Stimulated activated CD8-positive, alpha-beta memory T cell treated with anti-CD3 and anti-CD28 coated beads, Interleukin-7, amount 100 ng/mL, for 24 hours (primary cell): Measurements from ENCODE around the gene USP32.
"Not testable (repeated sequence)": the region's sequence is repeated elsewhere in the genome, so short reads cannot be mapped to it uniquely, and the experiment has no call there.

Source experiments
- DNase-seq: peaks from one replicate; pipeline ENCODE4 v3.0.0-alpha.2; 2020; ENCODE audit warnings: low read depth

Gene USP32

DNA sequence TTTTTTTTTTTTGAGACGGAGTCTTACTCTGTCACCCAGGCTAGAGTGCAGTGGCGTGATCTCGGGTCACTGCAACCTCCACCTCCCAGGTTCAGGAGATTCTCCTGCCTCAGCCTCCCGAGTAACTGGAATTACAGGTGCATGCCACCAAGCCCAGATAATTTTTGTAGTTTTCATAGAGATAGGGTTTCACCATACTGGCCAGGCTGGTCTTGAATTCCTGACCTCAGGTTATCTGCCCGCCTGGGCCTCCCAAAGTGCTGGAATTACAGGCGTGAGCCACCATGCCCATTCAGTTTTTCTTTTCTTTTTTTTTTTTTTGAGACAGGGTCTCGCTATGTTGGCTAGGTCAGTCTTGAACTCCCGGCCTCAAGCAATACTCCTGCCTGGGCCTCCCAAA is 164.7 kb downstream of the USP32 start:
- not testable (repeated sequence) for DNase-seq

DNA sequence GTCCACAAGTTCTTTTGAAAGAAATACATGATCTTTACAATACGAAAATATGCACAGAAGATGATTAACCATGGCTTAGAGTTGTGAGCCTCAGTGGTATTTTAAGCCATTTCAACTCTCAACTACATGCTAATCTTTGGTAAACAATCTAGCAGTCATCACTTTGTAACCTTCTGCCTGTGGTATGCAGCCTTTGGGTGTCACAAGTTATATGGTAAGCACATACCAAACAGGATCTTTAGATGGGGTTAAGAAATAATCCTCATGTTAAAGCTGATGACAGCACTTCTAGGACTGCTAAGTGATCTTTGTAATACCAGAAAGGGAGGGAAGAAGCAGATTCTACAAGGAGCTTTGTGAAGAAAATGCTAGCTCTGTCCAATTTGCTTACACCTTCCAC is 167.9 kb downstream of the USP32 start:
- DNase-seq, result no peak

DNA sequence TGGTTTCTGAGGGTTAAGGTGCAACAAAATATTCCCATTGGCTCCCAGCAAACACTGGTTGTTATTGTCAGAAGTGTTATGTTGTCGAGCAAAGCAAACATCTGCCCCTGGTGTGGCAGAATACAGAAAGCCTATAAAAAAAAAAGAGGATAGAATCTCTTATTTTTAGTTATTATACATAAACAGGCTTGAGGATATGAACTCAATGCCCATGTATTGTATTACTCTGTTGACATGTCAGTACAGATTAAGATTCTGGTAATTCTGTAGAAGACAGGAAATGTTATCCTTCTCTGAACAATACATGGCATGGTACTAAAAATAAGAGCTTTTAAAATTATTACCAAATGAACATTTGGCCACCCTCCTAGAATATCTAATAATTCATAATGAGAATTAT is 168.5 kb downstream of the USP32 start:
- no peak for DNase-seq

DNA sequence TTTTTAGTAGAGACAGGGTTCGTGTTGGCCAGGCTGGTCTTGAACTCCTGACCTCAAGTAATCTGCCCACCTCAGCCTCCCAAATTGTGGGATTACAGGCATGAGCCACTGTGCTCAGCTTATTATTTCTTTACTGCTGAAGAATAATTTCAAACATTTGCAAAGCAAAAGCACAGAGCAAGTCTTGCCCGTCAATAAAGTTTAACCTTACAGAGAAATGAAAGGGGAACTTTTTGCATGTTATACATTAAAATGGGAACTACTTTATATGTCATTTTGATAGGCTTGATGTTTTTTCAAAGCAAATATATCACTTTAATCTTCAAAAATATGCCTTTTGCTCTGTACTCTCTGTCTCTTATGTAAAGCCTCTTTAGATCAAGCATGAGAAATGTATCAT is 173.2 kb downstream of the USP32 start:
- DNase-seq, result not testable (repeated sequence)

DNA sequence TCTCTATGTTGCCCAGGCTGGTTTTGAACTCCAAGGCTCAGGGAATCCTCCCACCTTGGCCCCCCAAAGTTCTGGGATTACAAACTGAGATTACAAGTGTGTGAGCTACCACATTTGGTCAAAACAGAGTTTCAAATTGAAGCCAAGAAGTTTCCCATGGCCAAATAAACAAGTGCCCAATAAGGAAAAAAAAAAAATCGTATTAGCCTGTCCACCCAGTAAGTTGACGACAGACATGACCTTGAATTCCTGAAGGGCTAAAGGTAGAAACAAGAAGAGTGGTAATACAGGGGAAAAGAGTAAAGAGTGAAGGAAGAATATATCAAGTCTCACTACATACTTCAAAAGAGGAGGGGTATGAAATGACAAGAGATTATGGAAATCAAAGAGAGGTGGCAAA is 176.0 kb downstream of the USP32 start:
- not testable (repeated sequence) for DNase-seq

DNA sequence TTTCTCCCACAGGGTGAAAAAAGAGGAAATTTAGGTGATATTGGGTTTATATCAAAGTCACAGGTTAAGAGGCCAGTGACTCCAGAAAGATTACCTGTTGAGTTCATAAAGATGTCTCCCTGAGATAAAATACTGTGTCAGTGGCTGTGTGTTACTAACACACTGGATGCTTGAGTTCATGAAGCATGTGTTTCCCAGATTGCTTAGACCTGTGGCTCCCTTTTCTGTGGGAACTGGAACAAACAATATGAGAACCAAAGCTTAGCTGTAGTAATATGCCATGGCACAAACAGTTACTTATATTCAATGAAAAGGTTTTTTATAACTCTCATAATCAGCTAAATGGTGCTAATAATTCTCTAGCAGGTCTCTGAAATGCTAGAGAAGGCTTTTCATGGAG is 180.7 kb downstream of the USP32 start:
- DNase-seq, result not testable (repeated sequence)

DNA sequence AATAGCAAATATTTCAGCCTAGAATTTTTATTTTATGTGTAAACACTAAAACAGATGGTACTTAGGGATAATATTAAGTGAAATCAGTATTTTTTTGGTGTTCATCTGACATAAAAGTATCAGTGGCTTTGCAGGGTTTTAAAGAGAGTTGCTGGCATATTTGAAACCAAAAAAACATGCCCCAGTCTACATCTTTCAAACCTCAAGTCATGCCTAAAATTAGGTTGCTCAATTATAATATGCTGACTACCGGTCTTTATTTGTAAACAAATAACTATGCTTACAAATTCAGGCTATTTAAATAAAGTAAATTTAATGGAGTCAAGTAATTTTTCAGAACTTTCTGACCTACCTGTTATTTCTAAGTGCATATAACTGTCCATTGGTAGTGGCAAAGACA is 183.6 kb downstream of the USP32 start:
- not testable (repeated sequence) for DNase-seq

DNA sequence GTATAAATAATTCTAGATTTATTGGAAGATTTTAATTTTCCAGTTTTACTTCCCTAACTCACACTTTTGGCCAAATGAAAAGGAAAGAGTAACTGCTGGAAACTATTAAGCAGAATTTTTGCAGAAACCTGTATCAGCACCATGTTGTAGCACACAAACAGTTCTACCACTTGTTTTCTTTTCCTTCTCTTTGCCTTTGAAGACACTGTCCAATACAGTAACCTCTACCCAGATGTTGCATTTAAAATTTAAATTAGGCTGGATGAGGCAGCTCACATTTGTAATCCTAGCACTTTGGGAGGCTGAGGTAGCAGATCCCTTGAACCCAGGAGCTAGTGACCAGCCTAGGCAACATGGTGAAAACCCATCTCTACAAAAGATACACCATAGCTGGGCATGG is 186.2 kb downstream of the USP32 start:
- not testable (repeated sequence) for DNase-seq

DNA sequence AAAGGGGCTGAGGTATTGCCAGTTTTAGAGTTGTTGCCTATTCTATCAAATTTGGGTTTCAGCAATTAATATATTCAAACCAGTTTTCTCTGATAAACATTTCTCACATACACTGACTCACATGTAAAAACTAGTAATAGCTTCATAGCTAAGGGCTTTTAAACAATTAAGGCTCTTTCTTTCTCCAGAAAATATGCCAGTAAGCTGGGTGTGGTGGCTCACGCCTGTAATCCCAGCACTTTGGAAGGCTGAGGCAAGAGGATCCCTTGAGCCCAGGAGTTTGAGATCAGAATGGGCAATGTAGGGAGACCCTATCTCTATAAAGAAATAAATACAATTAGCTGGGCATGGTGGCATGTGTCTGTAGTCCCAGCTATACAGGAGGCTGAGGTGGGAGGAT is 193.3 kb downstream of the USP32 start:
- not testable (repeated sequence) for DNase-seq

DNA sequence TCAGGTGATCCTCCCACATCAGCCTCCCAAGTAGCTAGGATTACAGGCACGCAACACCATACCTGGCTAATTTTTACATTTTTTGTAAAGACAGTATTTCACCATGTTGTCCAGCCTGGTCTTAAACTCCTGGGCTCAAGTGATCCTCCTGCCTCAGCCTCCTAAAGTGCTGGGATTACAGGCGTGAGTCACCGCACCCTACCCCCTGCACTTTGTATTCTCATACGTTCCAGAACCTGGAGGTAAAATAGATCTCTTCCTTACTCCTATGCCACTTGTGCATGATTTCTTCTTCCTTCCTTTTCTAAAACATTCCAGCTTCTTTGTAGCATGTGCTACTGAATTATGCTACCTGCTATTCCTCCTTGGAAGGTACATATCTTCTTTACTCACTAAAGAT is 197.8 kb downstream of the USP32 start:
- DNase-seq, result not testable (repeated sequence)

DNA sequence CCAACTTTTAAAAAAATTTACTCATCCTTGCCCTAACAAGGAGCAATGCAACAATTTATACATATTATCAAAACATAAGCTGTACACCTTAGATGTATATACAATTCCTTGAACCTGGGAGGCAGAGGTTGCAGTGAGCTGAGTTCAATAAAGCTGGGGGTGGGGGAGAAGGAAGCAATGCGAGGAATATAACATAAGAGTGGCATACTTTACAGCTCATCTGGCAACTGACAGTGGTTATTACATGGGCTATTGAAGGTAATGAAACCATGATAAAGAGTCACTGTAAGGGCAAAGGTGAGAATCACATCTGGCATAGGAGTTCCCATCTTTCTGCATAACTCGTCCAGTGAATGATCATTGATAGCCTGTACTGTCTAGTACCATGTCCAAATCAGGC is 198.5 kb downstream of the USP32 start:
- DNase-seq, result no peak

DNA sequence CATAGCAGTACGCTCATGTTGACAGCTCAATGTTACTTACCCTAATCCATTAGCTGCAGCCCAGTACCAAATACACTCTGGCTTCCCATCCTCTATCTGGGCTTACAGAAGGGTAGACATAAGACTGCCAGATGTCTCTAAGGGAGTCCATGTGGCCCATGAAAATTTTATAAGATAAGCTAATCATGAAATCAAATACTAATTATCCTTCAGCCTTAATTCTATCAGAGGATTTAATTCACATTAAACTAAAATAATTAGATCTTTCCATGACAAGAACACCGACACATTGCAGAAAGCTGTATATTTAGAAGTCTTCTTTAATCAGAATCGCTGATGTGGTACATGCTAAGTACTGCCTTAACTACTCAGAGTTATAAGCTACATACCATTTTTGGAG is 198.9 kb downstream of the USP32 start:
- not testable (repeated sequence) for DNase-seq

DNA sequence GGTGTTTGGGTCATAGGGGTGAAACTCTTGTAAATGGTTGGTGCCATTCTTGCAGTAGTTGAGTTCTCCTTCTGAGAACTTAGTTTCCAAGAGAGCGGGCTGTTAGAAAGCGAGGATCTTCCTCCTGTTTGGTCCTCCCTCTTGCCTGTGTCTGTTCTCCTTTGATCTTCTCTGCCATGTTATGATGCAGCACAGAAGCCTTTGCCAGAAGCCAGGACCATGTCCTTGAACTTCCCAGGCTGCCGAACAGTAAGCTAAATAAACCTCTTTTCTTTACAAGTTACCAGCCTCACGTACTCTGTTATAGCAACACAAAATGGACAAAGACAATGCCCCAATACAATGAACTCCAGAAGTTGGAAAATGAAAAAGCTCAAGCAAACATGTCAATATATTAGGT is 201.9 kb downstream of the USP32 start:
- not testable (repeated sequence) for DNase-seq

DNA sequence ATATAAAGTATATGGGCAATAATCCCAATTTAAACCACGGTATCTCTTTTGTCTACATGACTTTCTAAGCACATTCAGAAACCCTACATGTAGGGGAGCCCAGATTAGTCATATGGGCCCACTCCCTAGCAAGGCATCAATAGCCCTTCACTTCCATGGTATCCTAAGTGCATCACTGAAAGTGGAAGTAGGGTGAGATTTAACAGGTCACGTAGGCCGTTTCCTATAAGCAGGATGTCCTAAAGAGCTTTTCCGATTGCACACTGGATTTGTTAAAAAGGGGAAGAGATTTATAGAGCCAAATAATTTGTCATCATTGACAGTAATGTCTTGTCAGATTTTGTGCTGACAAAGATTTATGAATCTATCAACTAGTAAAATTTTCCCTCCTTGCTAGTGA is 203.2 kb downstream of the USP32 start:
- no peak for DNase-seq

DNA sequence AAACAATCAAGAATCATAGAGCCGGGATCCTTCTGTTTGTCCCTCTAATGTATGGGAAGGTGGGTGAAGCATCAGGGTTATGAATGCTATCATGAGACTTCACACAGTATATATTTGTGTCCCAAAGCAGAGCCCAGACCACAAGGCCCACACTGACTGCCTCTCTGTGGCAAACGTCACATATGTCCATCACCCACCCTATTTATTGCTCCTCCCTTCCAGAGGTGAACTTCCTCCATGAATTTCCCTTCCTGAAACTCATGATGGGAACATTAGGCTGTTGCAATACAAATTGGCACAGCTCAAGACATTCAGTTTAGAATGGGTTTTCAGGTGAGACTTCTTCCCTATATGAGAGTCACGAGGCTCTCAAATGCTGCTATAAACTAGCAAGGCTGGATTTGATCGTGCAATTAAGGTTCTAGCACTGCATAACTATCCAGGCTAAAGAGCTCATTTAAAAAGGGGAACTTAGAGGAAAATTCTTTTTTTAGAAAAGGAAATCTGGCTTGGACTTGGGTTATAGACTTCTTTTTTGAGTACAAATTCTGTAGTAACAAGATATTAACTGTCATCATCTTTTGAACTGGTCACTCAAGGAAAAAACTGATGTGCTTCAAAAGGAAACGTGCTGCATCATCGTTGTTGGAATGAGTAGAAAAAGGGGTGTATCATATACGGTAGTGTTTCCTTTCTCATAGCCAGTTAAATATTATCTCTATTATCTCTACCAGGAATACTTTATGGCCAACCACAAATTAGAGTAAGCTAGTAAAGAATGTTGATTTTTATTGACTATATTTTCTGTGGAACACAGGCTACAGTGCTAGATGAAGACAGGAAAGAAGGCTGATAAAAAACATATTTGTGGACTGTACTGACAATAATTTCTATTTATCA is 204.8 kb downstream of the USP32 start:
- DNase-seq, result not testable (repeated sequence)

DNA sequence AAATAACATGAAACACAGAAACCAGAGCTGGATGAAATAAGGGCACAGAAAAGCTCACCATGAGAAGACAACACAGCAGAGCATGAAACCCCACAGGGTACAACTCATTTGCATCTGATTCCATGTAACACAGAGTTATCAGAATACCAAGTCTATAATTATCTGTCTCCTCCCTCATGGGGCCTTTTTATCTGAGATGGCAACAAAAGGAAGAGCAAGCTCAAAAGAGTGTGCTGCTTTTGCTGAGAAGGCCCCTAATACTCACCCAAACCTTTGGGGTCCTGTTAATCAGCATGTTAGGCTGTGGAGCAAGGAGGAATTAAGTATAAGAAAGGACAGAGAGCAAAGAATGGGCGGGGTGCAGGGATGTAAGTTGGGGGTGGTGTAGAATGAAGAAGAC is 205.6 kb downstream of the USP32 start:
- DNase-seq, result not testable (repeated sequence)

DNA sequence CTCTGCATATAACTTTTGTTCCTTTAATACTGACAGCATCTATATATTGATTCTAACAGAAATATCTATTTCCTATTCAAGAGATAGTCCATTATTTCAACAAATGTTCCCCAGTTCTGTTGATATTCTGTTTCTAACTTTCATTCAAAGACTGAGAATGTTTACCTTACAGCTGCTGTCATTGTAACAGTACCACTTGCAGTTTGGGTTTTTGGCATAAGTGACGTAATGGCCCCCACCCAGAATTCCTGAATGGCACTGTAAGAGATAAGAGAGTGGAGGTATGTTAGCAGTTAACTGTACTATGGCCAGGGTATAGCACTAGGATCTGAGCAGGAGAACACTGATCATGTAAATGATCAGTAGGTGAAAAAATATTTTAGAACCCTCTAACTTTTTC is 211.6 kb downstream of the USP32 start:
- DNase-seq, result not testable (repeated sequence)

DNA sequence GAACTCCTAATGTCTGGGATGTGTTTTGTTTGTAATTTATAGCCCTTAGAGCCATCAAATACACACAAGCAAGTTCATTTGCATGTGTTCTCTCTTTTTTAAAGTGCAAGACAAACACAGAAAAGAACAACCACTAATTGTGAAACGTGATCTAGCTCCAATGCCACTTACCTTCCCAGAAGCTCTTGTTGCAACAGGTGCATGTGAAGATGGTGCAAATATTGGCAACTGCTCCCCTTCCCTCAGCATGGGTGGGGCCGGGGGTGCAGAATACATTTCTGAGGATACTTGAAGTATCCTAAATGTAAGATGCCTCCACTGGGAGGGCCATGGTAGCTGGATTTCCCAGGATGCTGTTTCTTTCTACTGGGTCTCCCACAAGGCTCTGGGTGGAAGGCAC is 213.8 kb downstream of the USP32 start:
- not testable (repeated sequence) for DNase-seq

DNA sequence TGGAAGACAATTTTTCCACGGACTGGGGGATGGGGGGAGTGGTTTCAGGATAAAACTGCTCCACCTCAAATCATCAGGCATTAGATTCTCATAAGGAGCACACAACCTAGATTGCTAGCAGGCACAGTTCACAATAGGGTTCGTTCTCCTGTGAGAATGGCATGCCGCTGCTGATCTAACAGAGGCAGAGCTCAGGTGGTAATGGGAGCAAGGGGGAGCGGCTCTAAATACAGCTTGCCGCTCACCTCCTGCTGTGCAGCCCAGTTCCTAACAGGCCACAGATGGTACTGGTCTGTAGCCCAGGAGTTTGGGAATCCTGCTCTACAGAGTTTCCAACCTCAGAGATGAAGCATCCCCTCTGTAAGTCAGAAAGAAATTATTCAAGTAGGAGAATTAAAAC is 215.2 kb downstream of the USP32 start:
- not testable (repeated sequence) for DNase-seq

DNA sequence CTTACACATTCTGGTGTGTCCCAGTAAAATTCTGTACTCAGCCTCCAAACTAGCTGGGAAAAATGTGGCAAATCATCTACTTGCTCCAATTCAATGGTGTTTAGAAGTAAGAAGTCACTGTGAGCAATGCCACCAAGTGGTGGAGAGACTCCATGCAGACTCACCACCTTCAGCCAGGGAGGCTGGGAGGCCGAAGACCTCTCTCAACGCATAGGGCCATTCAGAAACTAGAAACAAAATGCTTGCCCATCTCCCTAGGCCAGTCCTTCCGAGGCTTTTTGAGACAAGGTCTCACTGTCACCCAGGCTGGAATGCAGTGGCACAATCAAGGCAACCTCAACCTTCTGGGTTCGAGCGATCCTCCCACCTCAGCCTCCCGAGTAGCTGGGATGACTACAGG is 217.2 kb downstream of the USP32 start:
- DNase-seq, result not testable (repeated sequence)

DNA sequence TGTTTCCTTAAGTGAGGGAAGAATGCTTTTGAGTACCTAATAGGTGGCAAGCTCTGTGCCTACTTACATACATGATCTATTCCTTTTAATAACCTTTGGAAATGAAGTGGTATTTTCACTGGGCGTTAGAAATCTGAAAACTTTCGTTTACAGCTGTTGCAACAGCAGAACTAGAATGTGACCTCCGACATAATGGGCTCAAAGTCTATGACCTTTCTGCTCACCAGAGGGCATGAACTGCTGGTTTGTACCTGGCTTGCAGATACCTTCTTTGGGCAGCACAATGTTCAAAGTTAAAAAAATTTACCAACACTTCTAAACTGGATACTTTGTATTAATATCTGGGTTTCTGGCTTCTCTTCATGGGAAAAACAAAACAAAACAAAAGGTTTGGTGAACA is 217.9 kb downstream of the USP32 start:
- no peak for DNase-seq

DNA sequence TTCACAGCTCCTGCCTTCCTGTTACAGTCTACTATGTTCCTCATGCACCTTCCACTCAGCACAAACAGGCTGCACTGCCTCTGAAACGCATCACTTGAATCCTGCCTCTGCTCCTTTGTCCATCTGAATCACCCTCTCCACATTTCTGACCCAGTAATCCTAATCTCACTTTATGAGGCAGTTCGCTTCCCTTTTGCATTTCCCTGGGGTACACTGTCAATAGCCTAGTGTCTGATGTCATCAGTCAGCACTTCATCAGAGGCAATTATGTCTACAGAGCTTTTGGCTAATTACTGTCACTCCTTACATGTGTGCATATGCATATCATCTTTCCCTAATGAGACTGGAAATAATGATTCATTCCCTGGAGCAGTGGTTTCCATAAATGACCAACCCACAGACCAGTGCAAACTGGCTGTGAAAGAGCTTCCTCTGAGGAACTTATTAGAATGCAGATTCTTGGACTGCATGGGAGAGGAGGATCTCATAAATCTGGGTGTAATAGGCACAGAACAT is 218.6 kb downstream of the USP32 start:
- DNase-seq, result no peak

DNA sequence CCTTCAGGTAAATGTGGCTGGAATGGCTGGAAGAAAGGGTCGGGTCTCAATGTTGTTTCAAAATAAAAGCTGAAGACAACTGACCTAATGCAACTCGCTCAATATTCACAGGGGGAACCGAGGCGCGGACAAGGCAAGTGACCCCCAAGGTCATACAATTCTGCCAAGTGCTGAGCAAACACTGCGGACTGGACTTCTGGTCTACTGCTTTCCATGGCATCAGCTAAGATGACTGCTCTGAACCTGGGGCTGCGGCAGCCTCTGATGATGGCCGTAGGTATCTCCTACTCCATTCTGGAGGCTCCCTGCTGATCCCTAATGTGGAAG is 220.2 kb downstream of the USP32 start:
- no peak for DNase-seq
